OCI-LY1 (cell line): ENCODE measurements around the gene MAP3K1.
"Not testable (repeated sequence)": the region's sequence is repeated elsewhere in the genome, so short reads cannot be mapped to it uniquely, and the experiment has no call there.

Experiments used
- H2AFZ ChIP-seq: fragments of 200-600 bp; sonication (generic), shearing (Covaris generic); 2 replicates; pipeline ENCODE4 v1.6.0; 2014; ENCODE audit warnings: antibody characterized with exemption, mild to moderate bottlenecking, low read length
- H3F3A ChIP-seq: fragments of 200-600 bp; sonication (generic), shearing (Covaris generic); 2 replicates; pipeline ENCODE4 v1.6.0; 2014; ENCODE audit warnings: mild to moderate bottlenecking, antibody characterized with exemption, low read length, moderate library complexity; ENCODE audit not compliant: insufficient read depth
- H3K27ac ChIP-seq: fragments of 200-600 bp; sonication (generic); 2 replicates; pipeline ENCODE4 v1.5.1; 2014; ENCODE audit warnings: low read length, mixed run types, mild to moderate bottlenecking, low read depth; ENCODE audit not compliant: poor library complexity, severe bottlenecking
- H3K27me3 ChIP-seq: fragments of 200-600 bp; sonication (generic); 2 replicates; pipeline ENCODE4 v1.6.0; 2014; ENCODE audit warnings: antibody characterized with exemption, mild to moderate bottlenecking, low read length, moderate library complexity; ENCODE audit not compliant: insufficient read depth
- H3K36me3 ChIP-seq: fragments of 200-600 bp; sonication (generic); 2 replicates; pipeline ENCODE4 v1.6.1; 2014; ENCODE audit warnings: mild to moderate bottlenecking, antibody characterized with exemption, low read length, moderate library complexity, mixed read lengths; ENCODE audit not compliant: insufficient read depth
- H3K4me1 ChIP-seq: fragments of 200-600 bp; sonication (generic); 2 replicates; pipeline ENCODE4 v1.5.1; 2014; ENCODE audit warnings: mild to moderate bottlenecking, low read length, moderate library complexity; ENCODE audit not compliant: insufficient read depth, severe bottlenecking
- H3K4me2 ChIP-seq: fragments of 200-600 bp; sonication (generic), shearing (Covaris generic); 2 replicates; pipeline ENCODE4 v1.6.1; 2014; ENCODE audit warnings: low read length
- H3K4me3 ChIP-seq: fragments of 200-600 bp; sonication (generic); 2 replicates; pipeline ENCODE4 v1.5.1; 2014; ENCODE audit warnings: low read length, low read depth, mild to moderate bottlenecking, mixed read lengths; ENCODE audit not compliant: poor library complexity, severe bottlenecking
- H3K79me2 ChIP-seq: fragments of 200-600 bp; shearing (Covaris generic); 2 replicates; pipeline ENCODE4 v1.6.1; 2016; ENCODE audit warnings: mixed run types, low read length, mixed read lengths; ENCODE audit not compliant: insufficient read depth
- H3K9ac ChIP-seq: fragments of 200-600 bp; sonication (generic), shearing (Covaris generic); 2 replicates; pipeline ENCODE4 v1.6.1; 2014; ENCODE audit warnings: mild to moderate bottlenecking, low read length, mixed read lengths
- H3K9me2 ChIP-seq: fragments of 200-600 bp; sonication (generic), shearing (Covaris generic); 2 replicates; pipeline ENCODE4 v1.6.1; 2014; ENCODE audit warnings: low read depth, mild to moderate bottlenecking, low read length, mixed read lengths
- H3K9me3 ChIP-seq: fragments of 200-600 bp; shearing (Covaris generic); 2 replicates; pipeline ENCODE4 v1.6.1; 2014; ENCODE audit warnings: low read length, mixed read lengths
- H4K20me1 ChIP-seq: fragments of 200-600 bp; sonication (generic), shearing (Covaris generic); 2 replicates; pipeline ENCODE4 v1.6.0; 2016; ENCODE audit warnings: mild to moderate bottlenecking, low read length; ENCODE audit not compliant: insufficient read depth
- EZH2 ChIP-seq: fragments of 200-600 bp; sonication (generic), shearing (Covaris generic); IDR thresholded peaks from 2 replicates; pipeline ENCODE4 v1.8.0; 2017; ENCODE audit warnings: borderline replicate concordance, mixed run types, mild to moderate bottlenecking, antibody characterized with exemption, low read length, moderate library complexity, mixed read lengths
- TF ChIP-seq, protein P1 (sequence below): fragments of 200-600 bp; sonication (generic), shearing (Covaris generic); IDR thresholded peaks from 2 replicates; pipeline ENCODE4 v1.5.1; 2017; ENCODE audit warnings: mild to moderate bottlenecking, antibody characterized with exemption, low read length, moderate library complexity, mixed read lengths

The MAP3K1 gene

DNA sequence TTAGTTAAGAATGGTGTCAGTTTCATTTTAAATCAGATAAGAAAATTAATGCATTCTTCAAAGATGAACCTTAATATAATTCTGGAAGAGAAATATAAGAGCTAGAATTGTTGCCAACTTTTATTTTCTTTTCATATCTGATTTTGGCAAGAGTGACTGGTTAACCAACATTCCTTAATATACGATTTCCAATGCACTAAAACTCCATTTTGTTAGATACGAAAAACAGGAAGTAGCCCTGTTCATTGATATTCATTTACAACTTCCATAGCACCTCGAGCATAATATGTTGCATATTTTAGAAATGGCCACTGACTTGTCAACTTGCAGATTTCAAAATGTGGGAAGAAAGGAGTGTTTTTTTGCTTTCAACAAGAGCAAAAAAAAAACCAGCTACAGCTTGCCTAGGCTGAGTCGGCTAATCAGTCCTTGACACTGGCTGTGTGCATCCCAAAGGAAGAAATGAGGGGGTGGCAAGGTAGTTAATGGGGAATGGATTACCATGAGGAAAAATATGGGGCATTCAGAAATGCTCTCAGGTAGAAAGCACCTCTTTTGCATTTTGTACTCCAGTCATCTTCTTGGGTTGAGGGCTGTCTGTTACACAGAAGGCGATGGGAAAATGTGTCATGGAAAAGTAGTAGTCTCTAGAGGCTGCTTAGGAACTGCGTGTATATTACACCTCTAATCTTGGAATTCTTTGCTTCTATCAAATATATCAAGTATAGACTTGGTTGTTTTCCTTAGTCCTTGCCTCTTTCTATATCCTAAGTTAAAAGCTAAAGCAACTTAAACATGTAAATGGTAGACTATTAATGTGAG lies 3.9 kb downstream of the MAP3K1 start:
- Histone ChIP-seq H3K79me2 (peaks cover 84% of the 10 kb centered on the region), H3F3A (no peaks in the 10 kb centered on the region), H3K9ac (peak overlapping the region; percentile 88), H3K27ac (peak overlapping the region; percentile 48), H3K4me2 (peak overlapping the region; percentile 91), H4K20me1 (no peaks in the 10 kb centered on the region), H3K9me2 (no peaks in the 10 kb centered on the region), H3K27me3 (no peaks in the 10 kb centered on the region), H3K4me1 (peaks cover 69% of the 10 kb centered on the region), H3K36me3 (peaks cover 15% of the 10 kb centered on the region; the same call in 1 of the 2 replicates), H3K9me3 (no peaks in the 10 kb centered on the region), H3K4me3 (peak overlapping the region; percentile 91), H2AFZ (no peak overlapping the region)
- TF ChIP-seq EZH2, result no peak
- TF ChIP-seq, protein P1, sequence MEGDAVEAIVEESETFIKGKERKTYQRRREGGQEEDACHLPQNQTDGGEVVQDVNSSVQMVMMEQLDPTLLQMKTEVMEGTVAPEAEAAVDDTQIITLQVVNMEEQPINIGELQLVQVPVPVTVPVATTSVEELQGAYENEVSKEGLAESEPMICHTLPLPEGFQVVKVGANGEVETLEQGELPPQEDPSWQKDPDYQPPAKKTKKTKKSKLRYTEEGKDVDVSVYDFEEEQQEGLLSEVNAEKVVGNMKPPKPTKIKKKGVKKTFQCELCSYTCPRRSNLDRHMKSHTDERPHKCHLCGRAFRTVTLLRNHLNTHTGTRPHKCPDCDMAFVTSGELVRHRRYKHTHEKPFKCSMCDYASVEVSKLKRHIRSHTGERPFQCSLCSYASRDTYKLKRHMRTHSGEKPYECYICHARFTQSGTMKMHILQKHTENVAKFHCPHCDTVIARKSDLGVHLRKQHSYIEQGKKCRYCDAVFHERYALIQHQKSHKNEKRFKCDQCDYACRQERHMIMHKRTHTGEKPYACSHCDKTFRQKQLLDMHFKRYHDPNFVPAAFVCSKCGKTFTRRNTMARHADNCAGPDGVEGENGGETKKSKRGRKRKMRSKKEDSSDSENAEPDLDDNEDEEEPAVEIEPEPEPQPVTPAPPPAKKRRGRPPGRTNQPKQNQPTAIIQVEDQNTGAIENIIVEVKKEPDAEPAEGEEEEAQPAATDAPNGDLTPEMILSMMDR, result no peak

DNA sequence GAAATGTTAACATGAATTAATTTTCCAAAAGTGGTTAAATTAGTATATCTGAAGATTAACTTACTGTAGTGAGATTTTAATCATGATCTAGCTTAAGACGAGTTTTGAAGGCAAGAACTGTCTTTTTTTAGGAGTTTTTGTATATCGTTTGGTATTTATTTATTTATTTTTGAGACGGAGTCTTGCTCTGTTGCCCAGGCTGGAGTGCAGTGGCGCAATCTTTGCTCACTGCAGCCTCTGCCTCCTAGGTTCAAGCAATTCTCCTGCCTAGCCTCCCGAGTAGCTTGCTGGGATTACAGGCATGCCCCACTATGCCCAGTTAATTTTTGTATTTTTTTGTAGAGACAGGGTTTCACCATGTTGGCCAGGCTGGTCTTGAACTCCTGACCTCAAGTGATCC lies 6.5 kb downstream of the MAP3K1 start:
- not testable (repeated sequence) for H3K27me3 ChIP-seq, H3F3A ChIP-seq, H3K27ac ChIP-seq, H2AFZ ChIP-seq, H3K9me2 ChIP-seq, H3K4me2 ChIP-seq, H3K9me3 ChIP-seq, H3K4me3 ChIP-seq, H3K9ac ChIP-seq, H4K20me1 ChIP-seq
- H3K4me1 ChIP-seq, result peaks cover 87% of the 10 kb centered on the region
- peaks cover 100% of the 10 kb centered on the region for H3K79me2 ChIP-seq
- peaks cover 15% of the 10 kb centered on the region; the same call in 1 of the 2 replicates for H3K36me3 ChIP-seq

DNA sequence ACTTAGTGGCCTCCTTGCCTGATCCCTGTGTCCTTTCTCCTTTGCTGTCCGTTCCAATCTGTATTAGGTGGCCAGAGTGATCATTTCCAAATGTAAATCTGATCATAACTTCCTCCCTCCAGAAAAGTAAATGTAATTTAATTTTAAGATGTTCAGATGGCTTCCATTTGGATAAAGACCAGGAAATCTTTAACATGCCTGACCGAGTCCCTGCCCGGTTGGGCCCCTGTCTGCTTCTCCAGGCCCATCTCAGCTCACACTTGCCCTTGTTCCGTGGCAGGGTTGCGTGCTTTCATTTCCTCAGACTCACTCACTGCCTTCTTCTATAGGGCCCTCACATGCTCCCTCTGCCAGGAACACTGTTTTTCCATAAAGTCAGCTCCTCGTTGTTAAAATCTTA lies 7.6 kb downstream of the MAP3K1 start:
- Histone ChIP-seq H3K4me2 (peak overlapping the region; percentile 25; the same call in 1 of the 2 replicates), H2AFZ (no peak overlapping the region), H3K9me2 (no peaks in the 10 kb centered on the region), H3K27ac (peak overlapping the region; percentile 5), H3F3A (no peaks in the 10 kb centered on the region), H3K36me3 (peaks cover 15% of the 10 kb centered on the region; the same call in 1 of the 2 replicates), H3K4me3 (no peak overlapping the region), H3K9me3 (no peaks in the 10 kb centered on the region), H3K4me1 (peaks cover 91% of the 10 kb centered on the region), H3K79me2 (peaks cover 100% of the 10 kb centered on the region), H3K27me3 (no peaks in the 10 kb centered on the region), H3K9ac (no peak overlapping the region), H4K20me1 (peaks cover 2% of the 10 kb centered on the region; the same call in 1 of the 2 replicates)
- TF ChIP-seq, protein P1, result no peak
- no peak for TF ChIP-seq EZH2
